Endodermal cell (in vitro differentiated cells): Measurements from ENCODE around the gene BZW1. TPM values are rescaled to one million over a fixed set of nuclear protein-coding genes. Genes with fewer than 3 reads are reported as not detected.

Experiments used
- DNase-seq: peaks from one replicate; pipeline ENCODE4 v3.0.0-alpha.2; 2017
- H3K27ac ChIP-seq: 2 replicates; pipeline ENCODE4 v1.5.1; 2013; ENCODE audit warnings: mild to moderate bottlenecking, low read depth, low read length, moderate library complexity
- H3K27me3 ChIP-seq: 2 replicates; pipeline ENCODE4 v1.6.1; 2013; ENCODE audit warnings: mild to moderate bottlenecking, low read length, moderate library complexity; ENCODE audit not compliant: insufficient read depth, control insufficient read depth, poor library complexity, severe bottlenecking
- H3K36me3 ChIP-seq: 2 replicates; pipeline ENCODE4 v1.7.0; 2013; ENCODE audit warnings: mild to moderate bottlenecking, low read length, moderate library complexity; ENCODE audit not compliant: control insufficient read depth, insufficient read depth
- H3K4me1 ChIP-seq: one replicate; pipeline ENCODE4 v1.7.0; 2013; ENCODE audit warnings: low read length; ENCODE audit not compliant: control insufficient read depth, insufficient read depth
- H3K4me3 ChIP-seq: 2 replicates; pipeline ENCODE4 v1.5.1; 2013; ENCODE audit warnings: mild to moderate bottlenecking, low read length, moderate library complexity
- H3K9ac ChIP-seq: 2 replicates; pipeline ENCODE4 v1.6.1; 2013; ENCODE audit warnings: mild to moderate bottlenecking, low read length, moderate library complexity; ENCODE audit not compliant: poor library complexity, severe bottlenecking; ENCODE audit errors: extremely low read depth
- H3K9me3 ChIP-seq: 2 replicates; pipeline ENCODE4 v1.6.1; 2013; ENCODE audit warnings: mild to moderate bottlenecking, low read length, moderate library complexity; ENCODE audit not compliant: control insufficient read depth
- H3K27ac Mint-ChIP-seq: 2 replicates; pipeline ENCODE4 v1.8.0; 2020; ENCODE audit warnings: mixed read lengths
- H3K27me3 Mint-ChIP-seq: 2 replicates; pipeline ENCODE4 v1.8.0; 2021; ENCODE audit warnings: mild to moderate bottlenecking, mixed read lengths; ENCODE audit not compliant: insufficient read depth
- H3K36me3 Mint-ChIP-seq: 2 replicates; pipeline ENCODE4 v1.8.0; 2020; ENCODE audit warnings: low read depth, mixed read lengths
- H3K4me1 Mint-ChIP-seq: 2 replicates; pipeline ENCODE4 v1.8.0; 2020; ENCODE audit warnings: mixed read lengths
- H3K4me3 Mint-ChIP-seq: 2 replicates; pipeline ENCODE4 v1.8.0; 2020; ENCODE audit warnings: mild to moderate bottlenecking, moderate library complexity, mixed read lengths
- H3K9me3 Mint-ChIP-seq: 2 replicates; pipeline ENCODE4 v1.8.0; 2020; ENCODE audit warnings: mild to moderate bottlenecking, mixed read lengths
- CTCF ChIP-seq: fragments of 200-600 bp; sonication (generic); conservative IDR thresholded peaks from 2 replicates; pipeline ENCODE4 v1.5.0; 2021; ENCODE audit warnings: antibody characterized with exemption, mild to moderate bottlenecking
- WGBS, 2 experiments: methylation state at CpG; one replicate each; pipeline versions ENCODE4 v1.1.5 to v1.1.7; 2013; ENCODE audit warnings: missing lambda C conversion rate in 2 of 2, mixed read lengths in 1 of 2; ENCODE audit not compliant: insufficient coverage in 1 of 2, insufficient read length in 1 of 2; 5-methylcytosine and 5-hydroxymethylcytosine counted together
- total RNA-seq, 2 donors: library from RNA; stranded (reverse); fragmentation: NEBNext Ultra II Directional in 1 of 2; extraction: Animal tissue kit (Norgen Biotek cat#: 25700) in 1 of 2; gene quantifications; 2 replicates in 1 of 2; 3 replicates in 1 of 2; pipeline ENCODE4 v1.2.1, GENCODE V29; 2021

The BZW1 gene
- total RNA-seq, 2 donors from 2014 or later: 314 to 323 TPM

GRCh38 chr2:200828572-200829257, 17.0 kb downstream of the BZW1 start:
- H3K9me3 ChIP-seq: no peaks in the 10 kb centered on the region
- no peaks in the 10 kb centered on the region for H3K9me3 Mint-ChIP-seq
- H3K27ac ChIP-seq: peak overlapping the region; percentile 41
- 95 to 96% methylated on average over 2 to 9 of the region's 9 CpGs for WGBS, 2 experiments
- no peak overlapping the region for H3K4me3 Mint-ChIP-seq
- no peaks in the 10 kb centered on the region for H3K4me1 Mint-ChIP-seq
- H3K27me3 ChIP-seq: no peaks in the 10 kb centered on the region
- TF ChIP-seq CTCF: no peak
- H3K36me3 Mint-ChIP-seq: peaks cover 7% of the 10 kb centered on the region
- no peak overlapping the region for H3K4me3 ChIP-seq
- no peaks in the 10 kb centered on the region for H3K27me3 Mint-ChIP-seq
- H3K9ac ChIP-seq: no peak overlapping the region
- no peaks in the 10 kb centered on the region for H3K4me1 ChIP-seq
- H3K36me3 ChIP-seq: peaks cover 26% of the 10 kb centered on the region
- no peak for DNase-seq
- H3K27ac Mint-ChIP-seq: no peak overlapping the region

- peaks cover 21% of the 10 kb centered on the region for H3K36me3 ChIP-seq
- DNase-seq: peak; percentile 68
- Mint-ChIP-seq H3K36me3 (peaks cover 3% of the 10 kb centered on the region), H3K27me3 (no peaks in the 10 kb centered on the region), H3K4me1 (no peaks in the 10 kb centered on the region), H3K27ac (no peak overlapping the region), H3K4me3 (no peak overlapping the region), H3K9me3 (no peaks in the 10 kb centered on the region)
- TF ChIP-seq CTCF: no peak
- H3K27me3 ChIP-seq: no peaks in the 10 kb centered on the region
- no peak overlapping the region for H3K9ac ChIP-seq
- no peaks in the 10 kb centered on the region for H3K9me3 ChIP-seq
- WGBS, 2 experiments: 92 to 93% methylated on average over 2 of the region's 2 CpGs
- no peaks in the 10 kb centered on the region for H3K4me1 ChIP-seq
- peak overlapping the region; percentile 41 for H3K27ac ChIP-seq
- no peak overlapping the region for H3K4me3 ChIP-seq
Observed at GRCh38 chr2:200829258-200829655, 17.5 kb downstream of the BZW1 start.

GRCh38 chr2:200834701-200835100, 23.0 kb downstream of the BZW1 start:
- no peaks in the 10 kb centered on the region for H3K36me3 ChIP-seq
- H3K4me3 ChIP-seq: no peak overlapping the region
- H3K4me1 ChIP-seq: no peaks in the 10 kb centered on the region
- no peak overlapping the region for H3K27ac Mint-ChIP-seq
- 93 to 94% methylated on average over 4 of the region's 4 CpGs for WGBS, 2 experiments
- H3K4me1 Mint-ChIP-seq: no peaks in the 10 kb centered on the region
- H3K9ac ChIP-seq: no peak overlapping the region
- H3K27me3 Mint-ChIP-seq: peaks cover 2% of the 10 kb centered on the region
- H3K4me3 Mint-ChIP-seq: no peak overlapping the region
- H3K27ac ChIP-seq: no peak overlapping the region
- no peak for DNase-seq
- no peaks in the 10 kb centered on the region for H3K36me3 Mint-ChIP-seq
- peaks cover 21% of the 10 kb centered on the region for H3K9me3 Mint-ChIP-seq
- peaks cover 14% of the 10 kb centered on the region for H3K9me3 ChIP-seq
- TF ChIP-seq CTCF: no peak
- H3K27me3 ChIP-seq: no peaks in the 10 kb centered on the region
